Measurements from ENCODE around the gene SLC7A4.
"Not testable (repeated sequence)": the region's sequence is repeated elsewhere in the genome, so short reads cannot be mapped to it uniquely, and the experiment has no call there.

Gene SLC7A4

GRCh38 chr22:21043860-21044535 lies 11.6 kb upstream of the SLC7A4 start:
- no peak for DNase-seq (ENCODE audit: low read depth, low spot score)

GRCh38 chr22:21042978-21043859 lies 10.9 kb upstream of the SLC7A4 start:
- no peak for DNase-seq (ENCODE audit: low read depth, low spot score)

GRCh38 chr22:21041937-21042336 lies 9.6 kb upstream of the SLC7A4 start:
- DNase-seq (ENCODE audit: low read depth, low spot score) = peak; percentile 49

GRCh38 chr22:21039158-21039557 lies 6.8 kb upstream of the SLC7A4 start:
- DNase-seq (ENCODE audit: low read depth, low spot score) = not testable (repeated sequence)

GRCh38 chr22:21038405-21038804 lies 6.0 kb upstream of the SLC7A4 start:
- no peak for DNase-seq (ENCODE audit: low read depth, low spot score)

- DNase-seq (ENCODE audit: low read depth, low spot score) = no peak
These were observed 2.6 kb upstream of the SLC7A4 start for GRCh38 chr22:21034989-21035388.

GRCh38 chr22:21033895-21034294 lies 1.5 kb upstream of the SLC7A4 start:
- no peak for DNase-seq (ENCODE audit: low read depth, low spot score)

GRCh38 chr22:21032868-21033688 lies 717 bp upstream of the SLC7A4 start:
- DNase-seq (ENCODE audit: low read depth, low spot score) = no peak

- no peak for DNase-seq (ENCODE audit: low read depth, low spot score)
These were observed 770 bp downstream of the SLC7A4 start for GRCh38 chr22:21031545-21032036.

- DNase-seq (ENCODE audit: low read depth, low spot score) = no peak
These were observed 1.5 kb downstream of the SLC7A4 start for GRCh38 chr22:21030621-21031544.

- no peak for DNase-seq (ENCODE audit: low read depth, low spot score)
These were observed 2.3 kb downstream of the SLC7A4 start for GRCh38 chr22:21030032-21030431.

- no peak for DNase-seq (ENCODE audit: low read depth, low spot score)
These were observed 2.8 kb downstream of the SLC7A4 start for GRCh38 chr22:21029486-21030025.

- no peak for DNase-seq (ENCODE audit: low read depth, low spot score)
These were observed 3.8 kb downstream of the SLC7A4 start for GRCh38 chr22:21028277-21029251.

- no peak for DNase-seq (ENCODE audit: low read depth, low spot score)
These were observed 5.3 kb downstream of the SLC7A4 start for GRCh38 chr22:21026783-21027692.

- DNase-seq (ENCODE audit: low read depth, low spot score) = no peak
These were observed 6.3 kb downstream of the SLC7A4 start for GRCh38 chr22:21025763-21026755.

GRCh38 chr22:21025266-21025665 lies 7.1 kb downstream of the SLC7A4 start:
- DNase-seq (ENCODE audit: low read depth, low spot score) = no peak
